GM18519 (cell line): ENCODE results near the gene TEC.
"Not testable (repeated sequence)": the region's sequence is repeated elsewhere in the genome, so short reads cannot be mapped to it uniquely, and the experiment has no call there.

Source experiments
- ATAC-seq: cut with Tn5 transposase; IDR thresholded peaks from one replicate; pipeline ENCODE4 v1.9.1; 2021; ENCODE audit warnings: mild to moderate bottlenecking, moderate library complexity; ENCODE audit not compliant: unreplicated experiment, low FRiP score

TEC gene

GRCh38 chr4:48203819-48204218 lies 65.8 kb downstream of the TEC start:
- ATAC-seq: no peak

GRCh38 chr4:48197643-48198237 lies 71.9 kb downstream of the TEC start:
- no peak for ATAC-seq

GRCh38 chr4:48196758-48197504 lies 72.7 kb downstream of the TEC start:
- ATAC-seq: peak; percentile 70

GRCh38 chr4:48195853-48196252 lies 73.8 kb downstream of the TEC start:
- no peak for ATAC-seq

- ATAC-seq: no peak
These were observed 74.3 kb downstream of the TEC start for GRCh38 chr4:48195374-48195773.

GRCh38 chr4:48194971-48195370 lies 74.7 kb downstream of the TEC start:
- no peak for ATAC-seq

- no peak for ATAC-seq
These were observed 75.6 kb downstream of the TEC start for GRCh38 chr4:48193921-48194468.

GRCh38 chr4:48193096-48193836 lies 76.4 kb downstream of the TEC start:
- no peak for ATAC-seq

GRCh38 chr4:48191758-48192157 lies 77.9 kb downstream of the TEC start:
- no peak for ATAC-seq

- ATAC-seq: no peak
These were observed 78.8 kb downstream of the TEC start for GRCh38 chr4:48190839-48191238.

- no peak for ATAC-seq
These were observed 79.9 kb downstream of the TEC start for GRCh38 chr4:48189731-48190130.

- no peak for ATAC-seq
These were observed 81.2 kb downstream of the TEC start for GRCh38 chr4:48188390-48188789.

- ATAC-seq: no peak
These were observed 81.8 kb downstream of the TEC start for GRCh38 chr4:48187813-48188212.

GRCh38 chr4:48187066-48187465 lies 82.6 kb downstream of the TEC start:
- not testable (repeated sequence) for ATAC-seq

GRCh38 chr4:48186394-48186793 lies 83.2 kb downstream of the TEC start:
- not testable (repeated sequence) for ATAC-seq

GRCh38 chr4:48184882-48185281 lies 84.8 kb downstream of the TEC start:
- ATAC-seq: no peak

- ATAC-seq: no peak
These were observed 89.4 kb downstream of the TEC start for GRCh38 chr4:48180234-48180633.

GRCh38 chr4:48178931-48179330 lies 90.7 kb downstream of the TEC start:
- ATAC-seq: no peak

GRCh38 chr4:48175806-48176205 lies 93.8 kb downstream of the TEC start:
- no peak for ATAC-seq

- ATAC-seq: no peak
These were observed 94.3 kb downstream of the TEC start for GRCh38 chr4:48175328-48175727.
